ENCODE measurements around the gene CTCF.

CTCF gene

GRCh38 chr16:67594956-67595355, 32.6 kb downstream of the CTCF start:
- DNase-seq (ENCODE audit: low spot score), result no peak

GRCh38 chr16:67598527-67598926, 36.2 kb downstream of the CTCF start:
- DNase-seq (ENCODE audit: low spot score), result no peak

GRCh38 chr16:67605641-67606040, 43.3 kb downstream of the CTCF start:
- DNase-seq (ENCODE audit: low spot score), result no peak

- no peak for DNase-seq (ENCODE audit: low spot score)
Observed at GRCh38 chr16:67606632-67607031, 44.3 kb downstream of the CTCF start.

DNA sequence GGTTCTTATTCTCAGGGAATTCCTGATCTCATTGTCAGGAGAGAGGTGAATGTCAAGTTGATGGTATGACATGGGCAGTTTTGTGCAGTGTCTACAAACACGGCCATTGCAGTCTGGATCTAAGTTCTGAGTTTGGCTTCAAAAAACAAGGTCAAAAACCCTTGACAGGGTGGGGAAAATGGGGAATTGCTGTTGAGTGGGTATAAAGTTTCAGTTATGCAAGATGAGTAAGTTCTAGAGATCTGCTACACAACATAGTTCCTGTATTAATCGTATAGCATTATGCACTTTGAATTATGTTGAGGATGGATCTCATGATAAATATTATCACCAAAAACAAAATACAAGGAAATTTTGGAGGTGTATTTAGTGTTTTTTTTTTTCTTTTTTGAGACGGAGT, 46.0 kb downstream of the CTCF start:
- no peak for DNase-seq (ENCODE audit: low spot score)

GRCh38 chr16:67613808-67614207, 51.5 kb downstream of the CTCF start:
- DNase-seq (ENCODE audit: low spot score), result no peak

GRCh38 chr16:67628216-67628615, 65.9 kb downstream of the CTCF start:
- DNase-seq (ENCODE audit: low spot score), result no peak

- DNase-seq (ENCODE audit: low spot score), result no peak
Observed at GRCh38 chr16:67632415-67633172, 70.3 kb downstream of the CTCF start.

- DNase-seq (ENCODE audit: low spot score), result no peak
Observed at GRCh38 chr16:67636713-67637112, 74.4 kb downstream of the CTCF start.

DNA sequence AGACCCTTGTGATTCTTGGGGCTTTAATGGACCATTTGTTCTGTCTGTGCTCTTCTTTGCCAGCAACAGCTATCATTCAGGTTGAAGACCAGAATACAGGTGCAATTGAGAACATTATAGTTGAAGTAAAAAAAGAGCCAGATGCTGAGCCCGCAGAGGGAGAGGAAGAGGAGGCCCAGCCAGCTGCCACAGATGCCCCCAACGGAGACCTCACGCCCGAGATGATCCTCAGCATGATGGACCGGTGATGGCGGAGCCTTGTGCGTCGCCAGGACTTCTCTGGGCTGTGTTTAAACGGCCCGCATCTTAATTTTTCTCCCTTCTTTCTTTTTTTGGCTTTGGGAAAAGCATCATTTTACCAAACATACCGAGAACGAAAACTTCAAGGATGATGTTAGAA, 75.3 kb downstream of the CTCF start:
- DNase-seq (ENCODE audit: low spot score), result no peak

- no peak for DNase-seq (ENCODE audit: low spot score)
Observed at GRCh38 chr16:67641779-67642708, 79.7 kb downstream of the CTCF start.

- DNase-seq (ENCODE audit: low spot score), result no peak
Observed at GRCh38 chr16:67644038-67644437, 81.7 kb downstream of the CTCF start.

GRCh38 chr16:67645397-67646121, 83.2 kb downstream of the CTCF start:
- no peak for DNase-seq (ENCODE audit: low spot score)

DNA sequence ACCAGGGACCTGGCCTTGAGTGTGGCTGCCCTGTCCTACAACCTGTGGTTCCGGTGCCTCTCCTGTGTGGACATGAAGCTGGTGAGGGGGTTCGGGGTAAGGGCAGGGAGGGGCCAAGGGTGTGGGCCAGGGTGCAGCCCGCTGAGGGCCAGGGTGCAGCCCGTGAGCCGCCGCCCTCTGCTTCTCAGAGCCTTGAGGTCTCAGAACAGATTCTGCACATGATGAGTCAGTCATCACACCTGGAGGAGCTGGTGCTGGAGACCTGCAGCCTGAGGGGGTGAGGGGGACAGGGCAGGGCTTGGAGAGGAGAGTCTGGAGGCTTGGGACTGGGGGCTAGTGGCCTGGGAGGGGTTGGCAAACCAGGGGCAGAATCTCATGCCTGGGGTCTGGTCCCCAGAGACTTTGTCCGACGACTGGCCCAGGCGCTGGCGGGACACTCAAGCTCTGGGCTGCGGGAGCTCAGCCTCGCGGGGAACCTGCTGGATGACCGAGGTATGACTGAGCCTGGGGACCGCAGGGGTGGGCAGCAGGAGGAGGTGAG, 84.9 kb downstream of the CTCF start:
- DNase-seq (ENCODE audit: low spot score), result no peak

DNA sequence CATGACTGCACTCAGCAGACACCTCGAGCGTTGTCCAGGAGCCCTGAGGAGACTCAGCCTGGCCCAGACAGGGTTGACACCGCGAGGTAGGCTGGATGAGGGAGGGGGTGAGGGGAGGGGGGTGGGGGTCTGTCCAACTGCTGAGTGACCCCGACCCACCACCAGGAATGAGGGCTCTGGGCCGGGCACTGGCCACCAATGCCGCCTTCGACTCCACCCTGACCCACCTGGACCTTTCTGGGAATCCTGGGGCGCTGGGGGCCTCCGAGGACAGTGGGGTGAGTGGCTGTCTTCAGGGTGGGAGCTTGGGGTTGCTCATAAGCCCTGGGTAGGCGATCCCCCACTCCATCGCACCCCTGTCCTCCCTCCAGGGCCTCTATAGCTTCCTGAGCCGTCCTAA, 85.4 kb downstream of the CTCF start:
- DNase-seq (ENCODE audit: low spot score), result no peak

DNA sequence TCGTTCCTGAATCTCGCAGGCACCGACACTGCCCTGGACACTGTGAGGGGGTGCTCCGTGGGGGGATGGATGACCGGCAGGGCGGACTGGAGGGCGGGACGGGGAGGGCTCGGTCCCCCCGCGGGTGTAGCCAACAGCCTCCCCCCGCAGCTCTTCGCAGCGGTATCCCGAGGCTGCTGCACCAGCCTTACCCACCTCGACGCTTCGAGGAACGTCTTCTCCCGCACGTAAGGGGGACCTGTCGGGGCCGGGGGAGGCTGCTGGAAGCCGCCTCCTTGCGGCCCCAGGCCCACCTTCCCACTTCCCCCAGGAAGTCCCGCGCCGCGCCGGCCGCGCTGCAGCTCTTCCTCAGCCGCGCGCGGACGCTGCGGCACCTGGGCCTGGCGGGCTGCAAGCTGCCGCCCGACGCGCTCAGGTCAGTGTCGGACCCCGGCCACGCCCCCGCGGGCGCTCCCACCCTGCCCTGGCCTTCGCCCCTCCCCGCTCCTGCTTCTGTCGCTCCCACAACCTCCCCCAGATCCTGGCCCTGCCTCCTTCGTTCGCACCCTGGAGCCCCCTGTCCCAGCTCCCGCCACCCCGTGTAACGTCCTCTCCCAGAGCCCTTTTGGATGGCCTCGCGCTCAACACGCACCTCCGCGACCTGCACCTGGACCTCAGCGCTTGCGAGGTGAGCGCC, 85.9 kb downstream of the CTCF start:
- no peak for DNase-seq (ENCODE audit: low spot score)

GRCh38 chr16:67648764-67649407, 86.6 kb downstream of the CTCF start:
- no peak for DNase-seq (ENCODE audit: low spot score)

GRCh38 chr16:67649494-67649931, 87.2 kb downstream of the CTCF start:
- DNase-seq (ENCODE audit: low spot score), result no peak

- no peak for DNase-seq (ENCODE audit: low spot score)
Observed at GRCh38 chr16:67650023-67650422, 87.7 kb downstream of the CTCF start.

DNA sequence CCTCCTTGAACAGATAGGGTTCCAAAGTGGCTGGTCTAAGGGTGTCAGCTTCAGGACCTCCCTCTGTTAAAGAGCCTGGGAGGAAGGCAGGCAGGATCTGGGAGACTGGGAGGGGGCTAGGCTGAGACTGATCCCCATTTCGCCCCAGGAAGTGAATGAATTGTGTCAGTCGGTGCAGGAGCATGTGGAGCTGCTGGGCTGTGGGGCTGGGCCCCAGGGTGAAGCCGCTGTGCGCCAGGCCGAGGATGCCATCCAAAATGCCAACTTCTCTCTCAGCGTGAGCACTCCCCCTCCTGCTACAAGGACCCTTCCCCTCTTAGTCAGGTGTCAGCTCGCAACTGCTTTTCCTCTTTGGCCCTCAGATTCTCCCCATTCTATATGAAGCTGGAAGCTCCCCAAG, 88.7 kb downstream of the CTCF start:
- DNase-seq (ENCODE audit: low spot score), result no peak

DNA sequence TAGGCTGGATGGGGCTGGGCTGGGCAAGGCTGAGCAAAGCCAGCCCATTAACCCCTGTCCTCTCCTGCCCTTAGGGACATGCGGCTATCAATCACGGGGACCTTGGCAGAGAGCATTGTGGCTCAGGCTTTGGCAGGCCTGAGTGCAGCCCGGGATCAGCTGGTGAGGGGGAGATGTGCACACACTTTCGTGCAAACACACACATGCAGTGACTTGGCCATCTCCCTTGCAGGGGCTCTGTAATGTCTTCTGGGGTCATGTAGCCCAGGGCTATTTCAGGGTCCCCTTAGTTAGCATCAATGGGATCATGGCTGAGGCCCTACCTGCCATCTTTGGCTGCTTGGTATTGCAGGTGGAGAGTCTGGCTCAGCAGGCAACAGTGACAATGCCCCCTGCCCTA, 89.5 kb downstream of the CTCF start:
- DNase-seq (ENCODE audit: low spot score), result no peak
